Panc1 (cell line): ENCODE data around the gene RNASE11. TPM values are rescaled to one million over a fixed set of nuclear protein-coding genes. Genes with fewer than 3 reads are reported as not detected.
A peak's percentile ranks its signal among the peaks of the same experiment; 100 is the strongest.

Experiments used
- ATAC-seq: fragments of 200-7000 bp; cut with Tn5 transposase; 2 replicates; pipeline ENCODE4 v1.9.1; 2020; ENCODE audit warnings: mild to moderate bottlenecking, moderate library complexity
- BruUV-seq: library from RNA; stranded (reverse); fragments of 400-500 nt; replicated peaks from 2 replicates; lab custom pipeline; 2021; lab: Mats Ljungman, UMichigan
- CTCF ChIA-PET: fragments of 300-600 bp; sonication (Branson Sonifier 250); formaldehyde crosslinking; loops from one replicate; lab custom pipeline; 2022; ENCODE audit warnings: antibody characterized with exemption; lab: Charles Lee
- POLR2A ChIA-PET: fragments of 300-600 bp; sonication (Branson Sonifier 250); formaldehyde crosslinking; loops from one replicate; lab custom pipeline; 2022; ENCODE audit warnings: antibody characterized with exemption; lab: Charles Lee
- DNase-seq: peaks from one replicate; pipeline ENCODE4 v3.0.0-alpha.2; 2010; ENCODE audit warnings: low read depth, low spot score
- H3K27ac ChIP-seq: 2 replicates; pipeline ENCODE4 v1.5.1; 2011; ENCODE audit warnings: mild to moderate bottlenecking, low read length, inconsistent platforms
- H3K27me3 ChIP-seq: fragments of 200-500 bp; sonication (Bioruptor generic); 2 replicates; pipeline ENCODE4 v1.6.0; 2014; ENCODE audit warnings: low read length, inconsistent platforms; ENCODE audit not compliant: control insufficient read depth, insufficient read depth
- H3K36me3 ChIP-seq: fragments of 200-500 bp; sonication (Bioruptor generic); 2 replicates; pipeline ENCODE4 v1.5.1; 2014; ENCODE audit warnings: inconsistent platforms, mild to moderate bottlenecking, low read length, moderate library complexity; ENCODE audit not compliant: control insufficient read depth, insufficient read depth
- H3K4me1 ChIP-seq: 2 replicates; pipeline ENCODE4 v1.5.1; 2011; ENCODE audit warnings: inconsistent platforms, mild to moderate bottlenecking, low read length, moderate library complexity; ENCODE audit not compliant: control insufficient read depth, insufficient read depth
- H3K4me3 ChIP-seq, 2 experiments: 2 replicates each; pipeline ENCODE4 v1.5.1; 2011 to 2012; ENCODE audit warnings: low read depth in 2 of 2, low read length in 2 of 2, mild to moderate bottlenecking in 2 of 2, inconsistent platforms in 1 of 2, moderate library complexity in 1 of 2
- H3K9me3 ChIP-seq: fragments of 200-500 bp; sonication (Bioruptor generic); 2 replicates; pipeline ENCODE4 v1.5.1; 2014; ENCODE audit warnings: low read depth, mild to moderate bottlenecking, inconsistent platforms, low read length, moderate library complexity; ENCODE audit not compliant: control insufficient read depth, insufficient read depth
- CTCF ChIP-seq: fragments of 450-650 bp; IDR thresholded peaks from 2 replicates; pipeline ENCODE4 v1.5.1; 2017; ENCODE audit warnings: mild to moderate bottlenecking
- POLR2AphosphoS5 ChIP-seq: IDR thresholded peaks from 2 replicates; pipeline ENCODE4 v1.6.1; 2012; ENCODE audit warnings: mild to moderate bottlenecking, low read depth, low read length, moderate library complexity
- REST ChIP-seq, 2 experiments: IDR thresholded peaks; 2 replicates each; pipeline ENCODE4 v1.6.1; 2011 to 2012; ENCODE audit warnings: low read depth in 2 of 2, control low read depth in 1 of 2, low read length in 1 of 2, mild to moderate bottlenecking in 1 of 2, moderate library complexity in 1 of 2; ENCODE audit not compliant: insufficient read depth in 1 of 2
- SIN3A ChIP-seq: IDR thresholded peaks from 2 replicates; pipeline ENCODE4 v1.6.1; 2012; ENCODE audit warnings: low read depth, mild to moderate bottlenecking, low read length, moderate library complexity, borderline replicate concordance; ENCODE audit not compliant: insufficient read depth
- TCF7L2 ChIP-seq: IDR thresholded peaks from 2 replicates; pipeline ENCODE4 v1.6.1; 2011; ENCODE audit warnings: mild to moderate bottlenecking, low read depth, low read length, inconsistent platforms
- in situ Hi-C: cut with HindIII; loops from 2 replicates; pipeline ENCODE4 v1.10.0; 2016; ENCODE audit warnings: low sequenced_read_pairs, low pct_unique_long_range_greater_than_20kb
- intact Hi-C: fragments of 100-400 bp; cut with micrococcal nuclease; formaldehyde crosslinking; loops from one replicate; pipeline ENCODE4 v1.10.0; 2022; ENCODE audit not compliant: unreplicated experiment
- total RNA-seq: library from RNA; stranded (reverse); gene quantifications from one replicate; pipeline ENCODE4 v1.2.1, GENCODE V29; 2021; ENCODE audit not compliant: unreplicated experiment

RNASE11 gene
- total RNA-seq, 1 experiment from 2014 or later = not detected

DNA sequence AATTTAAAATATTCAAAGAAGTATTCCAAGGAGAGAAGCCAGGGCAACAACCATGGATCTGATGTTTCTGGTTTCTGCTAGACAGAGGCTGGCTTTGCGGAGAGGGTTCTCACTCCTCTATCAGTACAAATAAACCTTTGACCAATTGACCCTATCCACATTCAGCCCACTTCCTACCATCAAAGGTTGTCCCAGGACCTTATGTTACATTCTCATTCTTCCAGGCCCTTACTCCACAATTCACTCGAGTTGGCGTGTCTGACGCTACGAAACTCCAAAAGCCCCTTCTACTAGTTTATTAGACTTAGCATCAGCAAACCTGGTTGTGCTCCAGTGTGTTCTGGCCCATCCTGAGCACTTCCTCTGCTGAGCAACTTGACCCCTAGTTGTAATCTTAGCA, 28.2 kb upstream of the RNASE11 start:
- peaks cover 17% of the 10 kb centered on the region for H3K4me1 ChIP-seq
- no TSS peak for BruUV-seq
- no peak for ATAC-seq
- H3K4me3 ChIP-seq = no peak overlapping the region
- H3K9me3 ChIP-seq = no peaks in the 10 kb centered on the region
- no peaks in the 10 kb centered on the region for H3K36me3 ChIP-seq
- H3K27ac ChIP-seq = no peak overlapping the region
- DNase-seq = no peak
- ChIA-PET POLR2A (no interaction called here), CTCF (no interaction called here)
- TF ChIP-seq CTCF (no peak), SIN3A (no peak), REST (IDR thresholded peaks at IDR 0.05; ENCODE audit: insufficient read depth in 1 of 2, low read depth in 2 of 2, low read length in 1 of 2) (no peak), POLR2AphosphoS5 (no peak), TCF7L2 (no peak)
- H3K27me3 ChIP-seq = no peaks in the 10 kb centered on the region
- in situ Hi-C loops = no loop called here
- intact Hi-C loops = loop anchor here (10.0 kb wide), 1 partner anchor 239 kb away; no protein-coding TSS in a partner anchor

DNA sequence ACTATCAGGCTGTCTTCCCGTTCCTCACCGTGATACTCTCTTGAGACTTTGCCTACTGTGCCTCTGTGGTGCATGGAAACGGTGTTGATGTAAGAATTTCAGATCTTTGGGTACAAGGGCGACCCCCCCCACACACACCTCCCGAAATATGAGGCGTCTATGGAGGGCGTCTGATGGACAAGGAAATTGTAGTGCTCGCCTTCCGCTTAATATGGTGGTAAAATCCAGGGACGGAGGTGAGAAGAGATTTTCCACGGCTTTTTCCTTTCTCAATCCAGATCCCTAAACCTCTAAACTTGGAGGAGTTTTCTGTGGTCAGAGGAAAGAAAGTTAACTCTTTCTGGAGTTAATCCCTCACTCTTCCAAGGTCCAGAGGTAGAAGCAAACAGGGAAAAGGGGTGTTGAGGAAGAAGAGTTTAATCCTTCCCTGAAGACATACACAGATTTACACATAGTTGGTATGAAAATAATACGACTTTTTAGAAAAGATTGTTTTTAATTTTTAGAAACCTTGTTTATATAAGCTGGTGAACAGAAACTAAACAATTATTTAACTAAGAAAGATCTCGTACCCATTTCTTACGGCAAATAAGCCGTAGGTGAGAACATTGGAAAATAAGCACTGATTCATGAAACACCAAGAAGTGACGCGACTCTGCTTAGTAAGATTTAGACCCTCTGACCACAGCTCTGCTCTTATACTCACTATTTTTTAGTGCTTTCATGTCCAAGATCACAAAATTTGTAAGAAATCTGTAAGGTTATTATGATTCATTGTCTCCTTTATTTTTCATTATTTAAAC, 26.4 kb upstream of the RNASE11 start:
- peaks cover 23% of the 10 kb centered on the region for H3K4me1 ChIP-seq
- no peaks in the 10 kb centered on the region for H3K9me3 ChIP-seq
- no peaks in the 10 kb centered on the region for H3K27me3 ChIP-seq
- ChIA-PET CTCF (interaction anchor here (0.6 kb wide), 1 partner anchor 50 kb away, joined by 4 read pairs; no protein-coding TSS in a partner anchor), POLR2A (no interaction called here)
- H3K4me3 ChIP-seq = peak overlapping the region; percentile 83 to 94
- BruUV-seq = no TSS peak
- TF ChIP-seq SIN3A (no peak), TCF7L2 (no peak), CTCF (no peak), POLR2AphosphoS5 (no peak), REST (IDR thresholded peaks at IDR 0.05; ENCODE audit: insufficient read depth in 1 of 2, low read depth in 2 of 2, low read length in 1 of 2) (no peak)
- intact Hi-C loops = loop anchor here (5.0 to 10.0 kb wide), 2 partner anchors 68 to 241 kb away; partner anchors contain the start of gene RNASE4
- H3K27ac ChIP-seq = peak overlapping the region; percentile 75
- in situ Hi-C loops = no loop called here
- no peaks in the 10 kb centered on the region for H3K36me3 ChIP-seq
- ATAC-seq (peak; percentile 21), DNase-seq (no peak)
